ENCODE results near the gene ARHGEF10L.
A peak's percentile ranks its signal among the peaks of the same experiment; 100 is the strongest.

ARHGEF10L gene

GRCh38 chr1:17671741-17672140 lies 132.2 kb downstream of the ARHGEF10L start:
- Histone ChIP-seq H3K27ac (ENCODE audit: low read length, poor library complexity, severe bottlenecking) (no peak overlapping the region), H3K36me3 (ENCODE audit: control insufficient read depth in 1 of 2, insufficient read depth in 2 of 2, low read depth in 1 of 2, low read length in 2 of 2) (peaks cover 6 to 68% of the 10 kb centered on the region in 2 experiments), H3K27me3 (ENCODE audit: control insufficient read depth in 1 of 2, insufficient read depth in 1 of 2, low read length in 2 of 2) (no peaks in the 10 kb centered on the region), H3K9me3 (ENCODE audit: control insufficient read depth, low read length) (no peaks in the 10 kb centered on the region), H3K9ac (ENCODE audit: low read length) (no peak overlapping the region), H2BK12ac (ENCODE audit: low read length in 2 of 2) (no peak overlapping the region), H2AK5ac (ENCODE audit: low read length, severe bottlenecking) (no peak overlapping the region), H3K4me1 (ENCODE audit: control insufficient read depth, insufficient read depth, low read depth, low read length) (peaks cover 19% of the 10 kb centered on the region), H3K4ac (ENCODE audit: low read depth in 1 of 2, low read length in 2 of 2) (no peak overlapping the region), H2BK5ac (ENCODE audit: low read depth, low read length, poor library complexity, severe bottlenecking) (no peak overlapping the region), H2BK15ac (ENCODE audit: low read depth, poor library complexity, severe bottlenecking) (no peak overlapping the region), H3K79me1 (replicated peaks; ENCODE audit: low read length, poor library complexity, severe bottlenecking) (peaks cover 5% of the 10 kb centered on the region), H3K4me2 (ENCODE audit: low read length, poor library complexity, severe bottlenecking) (no peak overlapping the region), H3K23ac (ENCODE audit: low read length in 2 of 2) (no peak overlapping the region), H3K14ac (ENCODE audit: low read length in 2 of 2) (no peak overlapping the region), H2BK120ac (ENCODE audit: low read depth, low read length) (no peak overlapping the region), H4K91ac (ENCODE audit: low read length) (no peak overlapping the region), H2AFZ (ENCODE audit: low read depth, low read length) (no peak overlapping the region), H3K18ac (ENCODE audit: low read depth in 1 of 2, low read length in 2 of 2) (no peak overlapping the region), H3K4me3 (ENCODE audit: insufficient read depth in 1 of 2, low read depth in 1 of 2, low read length in 2 of 2) (no peak overlapping the region), H4K8ac (ENCODE audit: low read length) (no peak overlapping the region)
- no peak for DNase-seq
- WGBS, result 84% methylated on average over 7 of the region's 10 CpGs

GRCh38 chr1:17672226-17672625 lies 132.7 kb downstream of the ARHGEF10L start:
- Histone ChIP-seq H2AK5ac (ENCODE audit: low read length, severe bottlenecking) (no peak overlapping the region), H2BK5ac (ENCODE audit: low read depth, low read length, poor library complexity, severe bottlenecking) (no peak overlapping the region)
- 87% methylated on average over 12 of the region's 12 CpGs for WGBS

GRCh38 chr1:17673329-17674072 lies 134.0 kb downstream of the ARHGEF10L start:
- H2AK5ac ChIP-seq (ENCODE audit: low read length, severe bottlenecking), result no peak overlapping the region
- H3K27me3 ChIP-seq (ENCODE audit: control insufficient read depth in 1 of 2, insufficient read depth in 1 of 2, low read length in 2 of 2), result no peaks in the 10 kb centered on the region
- peaks cover 19% of the 10 kb centered on the region for H3K4me1 ChIP-seq (ENCODE audit: control insufficient read depth, insufficient read depth, low read depth, low read length)
- no peak overlapping the region for H4K91ac ChIP-seq (ENCODE audit: low read length)
- H4K8ac ChIP-seq (ENCODE audit: low read length), result no peak overlapping the region
- H2BK12ac ChIP-seq (ENCODE audit: low read length in 2 of 2), result no peak overlapping the region
- no peak overlapping the region for H3K4me3 ChIP-seq (ENCODE audit: insufficient read depth in 1 of 2, low read depth in 1 of 2, low read length in 2 of 2)
- no peak overlapping the region for H3K9ac ChIP-seq (ENCODE audit: low read length)
- H3K9me3 ChIP-seq (ENCODE audit: control insufficient read depth, low read length), result no peaks in the 10 kb centered on the region
- no peak overlapping the region for H3K27ac ChIP-seq (ENCODE audit: low read length, poor library complexity, severe bottlenecking)
- no peak overlapping the region for H3K4ac ChIP-seq (ENCODE audit: low read depth in 1 of 2, low read length in 2 of 2)
- no peak overlapping the region for H3K14ac ChIP-seq (ENCODE audit: low read length in 2 of 2)
- H2BK5ac ChIP-seq (ENCODE audit: low read depth, low read length, poor library complexity, severe bottlenecking), result no peak overlapping the region
- WGBS, result 95% methylated on average over 13 of the region's 13 CpGs
- H3K23ac ChIP-seq (ENCODE audit: low read length in 2 of 2), result no peak overlapping the region
- H3K36me3 ChIP-seq (ENCODE audit: control insufficient read depth in 1 of 2, insufficient read depth in 2 of 2, low read depth in 1 of 2, low read length in 2 of 2), result peaks cover 5 to 56% of the 10 kb centered on the region in 2 experiments
- no peak overlapping the region for H2AFZ ChIP-seq (ENCODE audit: low read depth, low read length)
- DNase-seq, result no peak
- no peak overlapping the region for H3K18ac ChIP-seq (ENCODE audit: low read depth in 1 of 2, low read length in 2 of 2)
- no peak overlapping the region for H3K4me2 ChIP-seq (ENCODE audit: low read length, poor library complexity, severe bottlenecking)
- no peak overlapping the region for H2BK120ac ChIP-seq (ENCODE audit: low read depth, low read length)
- peaks cover 5% of the 10 kb centered on the region for H3K79me1 ChIP-seq (replicated peaks; ENCODE audit: low read length, poor library complexity, severe bottlenecking)
- H2BK15ac ChIP-seq (ENCODE audit: low read depth, poor library complexity, severe bottlenecking), result no peak overlapping the region

More at GRCh38 chr1:17672226-17672625, 132.7 kb downstream of the ARHGEF10L start:
- Histone ChIP-seq H3K79me1 (replicated peaks; ENCODE audit: low read length, poor library complexity, severe bottlenecking) (peaks cover 5% of the 10 kb centered on the region), H3K4me1 (ENCODE audit: control insufficient read depth, insufficient read depth, low read depth, low read length) (peaks cover 19% of the 10 kb centered on the region), H3K27me3 (ENCODE audit: control insufficient read depth in 1 of 2, insufficient read depth in 1 of 2, low read length in 2 of 2) (no peaks in the 10 kb centered on the region), H3K9me3 (ENCODE audit: control insufficient read depth, low read length) (no peaks in the 10 kb centered on the region), H3K36me3 (ENCODE audit: control insufficient read depth in 1 of 2, insufficient read depth in 2 of 2, low read depth in 1 of 2, low read length in 2 of 2) (peaks cover 6 to 63% of the 10 kb centered on the region in 2 experiments), H3K27ac (ENCODE audit: low read length, poor library complexity, severe bottlenecking) (no peak overlapping the region), H3K14ac (ENCODE audit: low read length in 2 of 2) (no peak overlapping the region), H3K23ac (ENCODE audit: low read length in 2 of 2) (no peak overlapping the region), H2BK12ac (ENCODE audit: low read length in 2 of 2) (no peak overlapping the region), H3K4me3 (ENCODE audit: insufficient read depth in 1 of 2, low read depth in 1 of 2, low read length in 2 of 2) (no peak overlapping the region), H4K8ac (ENCODE audit: low read length) (no peak overlapping the region), H3K18ac (ENCODE audit: low read depth in 1 of 2, low read length in 2 of 2) (no peak overlapping the region), H4K91ac (ENCODE audit: low read length) (no peak overlapping the region), H2BK15ac (ENCODE audit: low read depth, poor library complexity, severe bottlenecking) (no peak overlapping the region), H2BK120ac (ENCODE audit: low read depth, low read length) (no peak overlapping the region), H2AFZ (ENCODE audit: low read depth, low read length) (no peak overlapping the region), H3K9ac (ENCODE audit: low read length) (no peak overlapping the region), H3K4me2 (ENCODE audit: low read length, poor library complexity, severe bottlenecking) (no peak overlapping the region), H3K4ac (ENCODE audit: low read depth in 1 of 2, low read length in 2 of 2) (no peak overlapping the region)
- DNase-seq, result no peak

DNA sequence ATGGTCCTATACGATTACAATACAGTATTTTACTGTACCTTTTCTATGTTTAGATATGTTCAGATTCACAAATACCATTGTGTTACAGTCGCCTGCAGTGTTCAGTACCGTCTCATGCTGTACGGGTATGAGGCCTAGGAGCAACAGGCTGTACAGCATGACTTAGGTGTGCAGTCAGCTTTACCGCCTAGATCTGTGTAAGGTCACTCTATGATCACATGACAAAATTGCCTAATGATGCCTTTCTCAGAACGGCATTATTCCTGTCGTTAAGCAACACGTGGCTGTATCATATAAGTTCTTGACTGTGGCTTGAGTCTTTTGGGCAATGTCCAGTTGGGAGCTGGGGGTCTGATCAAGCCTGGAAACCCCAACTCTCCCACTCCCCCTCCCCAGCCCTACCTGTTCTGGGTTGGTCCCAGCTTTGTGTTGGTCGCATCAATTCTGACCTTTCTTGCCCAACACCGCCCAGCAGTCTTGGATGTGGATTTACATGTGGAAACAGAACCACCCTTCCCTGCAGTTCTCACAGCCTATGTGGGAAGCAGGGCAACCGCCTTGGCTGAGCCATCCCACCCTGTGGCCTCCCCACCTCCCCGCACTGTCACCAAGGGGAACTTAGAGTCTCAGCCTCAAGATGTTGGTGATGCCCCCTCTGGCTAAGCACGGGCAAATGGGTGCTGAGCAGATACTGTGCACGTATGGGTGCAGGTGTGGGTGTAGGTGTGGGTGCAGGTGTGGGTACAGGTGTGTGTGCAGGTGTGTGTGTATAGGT lies 135.4 kb downstream of the ARHGEF10L start:
- no peak overlapping the region for H3K4me2 ChIP-seq (ENCODE audit: low read length, poor library complexity, severe bottlenecking)
- H2BK120ac ChIP-seq (ENCODE audit: low read depth, low read length), result no peak overlapping the region
- H3K79me1 ChIP-seq (replicated peaks; ENCODE audit: low read length, poor library complexity, severe bottlenecking), result peaks cover 5% of the 10 kb centered on the region
- H3K18ac ChIP-seq (ENCODE audit: low read depth in 1 of 2, low read length in 2 of 2), result no peak overlapping the region
- H3K23ac ChIP-seq (ENCODE audit: low read length in 2 of 2), result no peak overlapping the region
- H2AK5ac ChIP-seq (ENCODE audit: low read length, severe bottlenecking), result no peak overlapping the region
- H2BK12ac ChIP-seq (ENCODE audit: low read length in 2 of 2), result no peak overlapping the region
- no peak overlapping the region for H3K4me3 ChIP-seq (ENCODE audit: insufficient read depth in 1 of 2, low read depth in 1 of 2, low read length in 2 of 2)
- H3K36me3 ChIP-seq (ENCODE audit: control insufficient read depth in 1 of 2, insufficient read depth in 2 of 2, low read depth in 1 of 2, low read length in 2 of 2), result peaks cover 0 to 58% of the 10 kb centered on the region in 2 experiments
- H2BK5ac ChIP-seq (ENCODE audit: low read depth, low read length, poor library complexity, severe bottlenecking), result no peak overlapping the region
- peak; percentile 21 for DNase-seq
- H3K4ac ChIP-seq (ENCODE audit: low read depth in 1 of 2, low read length in 2 of 2), result no peak overlapping the region
- WGBS, result 93% methylated on average over 14 of the region's 14 CpGs
- no peak overlapping the region for H3K9ac ChIP-seq (ENCODE audit: low read length)
- H4K8ac ChIP-seq (ENCODE audit: low read length), result no peak overlapping the region
- H3K9me3 ChIP-seq (ENCODE audit: control insufficient read depth, low read length), result no peaks in the 10 kb centered on the region
- H2AFZ ChIP-seq (ENCODE audit: low read depth, low read length), result no peak overlapping the region
- H3K14ac ChIP-seq (ENCODE audit: low read length in 2 of 2), result no peak overlapping the region
- no peak overlapping the region for H4K91ac ChIP-seq (ENCODE audit: low read length)
- no peaks in the 10 kb centered on the region for H3K27me3 ChIP-seq (ENCODE audit: control insufficient read depth in 1 of 2, insufficient read depth in 1 of 2, low read length in 2 of 2)
- no peak overlapping the region for H3K27ac ChIP-seq (ENCODE audit: low read length, poor library complexity, severe bottlenecking)
- H3K4me1 ChIP-seq (ENCODE audit: control insufficient read depth, insufficient read depth, low read depth, low read length), result peaks cover 19% of the 10 kb centered on the region
- H2BK15ac ChIP-seq (ENCODE audit: low read depth, poor library complexity, severe bottlenecking), result no peak overlapping the region
